ENCODE results near the gene BRD7.

Gene BRD7

GRCh38 chr16:50322333-50322732, 46.5 kb downstream of the BRD7 start:
- DNase-seq (ENCODE audit: low read depth in 2 of 2), result no peak

GRCh38 chr16:50320310-50320709, 48.5 kb downstream of the BRD7 start:
- DNase-seq (ENCODE audit: low read depth in 2 of 2), result no peak

GRCh38 chr16:50318796-50319578, 49.8 kb downstream of the BRD7 start:
- DNase-seq (ENCODE audit: low read depth in 2 of 2), result no peak

- DNase-seq (ENCODE audit: low read depth in 2 of 2), result no peak
Observed at GRCh38 chr16:50316848-50317630, 51.7 kb downstream of the BRD7 start.

- no peak for DNase-seq (ENCODE audit: low read depth in 2 of 2)
Observed at GRCh38 chr16:50316102-50316847, 52.5 kb downstream of the BRD7 start.

- no peak for DNase-seq (ENCODE audit: low read depth in 2 of 2)
Observed at GRCh38 chr16:50315346-50315997, 53.3 kb downstream of the BRD7 start.

- no peak for DNase-seq (ENCODE audit: low read depth in 2 of 2)
Observed at GRCh38 chr16:50314665-50315064, 54.1 kb downstream of the BRD7 start.

- no peak for DNase-seq (ENCODE audit: low read depth in 2 of 2)
Observed at GRCh38 chr16:50313596-50314478, 55.0 kb downstream of the BRD7 start.

GRCh38 chr16:50311891-50312501, 56.8 kb downstream of the BRD7 start:
- DNase-seq (ENCODE audit: low read depth in 2 of 2), result no peak

GRCh38 chr16:50311134-50311528, 57.7 kb downstream of the BRD7 start:
- no peak for DNase-seq (ENCODE audit: low read depth in 2 of 2)

- DNase-seq (ENCODE audit: low read depth in 2 of 2), result no peak
Observed at GRCh38 chr16:50310308-50311133, 58.3 kb downstream of the BRD7 start.

- no peak for DNase-seq (ENCODE audit: low read depth in 2 of 2)
Observed at GRCh38 chr16:50309527-50310307, 59.1 kb downstream of the BRD7 start.

GRCh38 chr16:50309156-50309526, 59.6 kb downstream of the BRD7 start:
- DNase-seq (ENCODE audit: low read depth in 2 of 2), result no peak

GRCh38 chr16:50308237-50308965, 60.4 kb downstream of the BRD7 start:
- DNase-seq (ENCODE audit: low read depth in 2 of 2), result no peak

GRCh38 chr16:50306287-50306686, 62.5 kb downstream of the BRD7 start:
- no peak for DNase-seq (ENCODE audit: low read depth in 2 of 2)

GRCh38 chr16:50305441-50306061, 63.2 kb downstream of the BRD7 start:
- DNase-seq (ENCODE audit: low read depth in 2 of 2), result no peak

Measured in stimulated activated CD4-positive, alpha-beta T cell treated with anti-CD3 and anti-CD28 coated beads, Interleukin-12 subunit alpha, Interleukin-12 subunit beta, amount 100 ng/mL, for 24 hours (primary cell).